Measurements from ENCODE around the gene GLRX.

GRCh38 chr5:95770830-95771708, 51.5 kb downstream of the GLRX start:
- TF ChIP-seq POLR2A (IDR thresholded peaks at IDR 0.05; ENCODE audit: low read depth): no peak
- no peak for TF ChIP-seq CTCF (IDR thresholded peaks at IDR 0.05)
- no peak for TF ChIP-seq EP300 (IDR thresholded peaks at IDR 0.05)

Data from esophagus muscularis mucosa (tissue), 4 donors.